SU-DHL-6 (cell line): ENCODE results near the gene TRIM29.

Experiments used
- EZH2phosphoT487 ChIP-seq: fragments of 200-600 bp; sonication (generic), shearing (Covaris generic); conservative IDR thresholded peaks from 2 replicates; pipeline ENCODE4 v1.6.1; 2018; ENCODE audit warnings: mild to moderate bottlenecking, antibody characterized with exemption, low read length, moderate library complexity, mixed read lengths
- TF ChIP-seq, protein P1 (sequence below): fragments of 200-600 bp; sonication (generic); IDR thresholded peaks from one replicate; pipeline ENCODE4 v1.5.1; 2017; ENCODE audit warnings: antibody characterized with exemption, mild to moderate bottlenecking, low read length, moderate library complexity; ENCODE audit not compliant: insufficient read depth, poor library complexity, severe bottlenecking

DNA sequence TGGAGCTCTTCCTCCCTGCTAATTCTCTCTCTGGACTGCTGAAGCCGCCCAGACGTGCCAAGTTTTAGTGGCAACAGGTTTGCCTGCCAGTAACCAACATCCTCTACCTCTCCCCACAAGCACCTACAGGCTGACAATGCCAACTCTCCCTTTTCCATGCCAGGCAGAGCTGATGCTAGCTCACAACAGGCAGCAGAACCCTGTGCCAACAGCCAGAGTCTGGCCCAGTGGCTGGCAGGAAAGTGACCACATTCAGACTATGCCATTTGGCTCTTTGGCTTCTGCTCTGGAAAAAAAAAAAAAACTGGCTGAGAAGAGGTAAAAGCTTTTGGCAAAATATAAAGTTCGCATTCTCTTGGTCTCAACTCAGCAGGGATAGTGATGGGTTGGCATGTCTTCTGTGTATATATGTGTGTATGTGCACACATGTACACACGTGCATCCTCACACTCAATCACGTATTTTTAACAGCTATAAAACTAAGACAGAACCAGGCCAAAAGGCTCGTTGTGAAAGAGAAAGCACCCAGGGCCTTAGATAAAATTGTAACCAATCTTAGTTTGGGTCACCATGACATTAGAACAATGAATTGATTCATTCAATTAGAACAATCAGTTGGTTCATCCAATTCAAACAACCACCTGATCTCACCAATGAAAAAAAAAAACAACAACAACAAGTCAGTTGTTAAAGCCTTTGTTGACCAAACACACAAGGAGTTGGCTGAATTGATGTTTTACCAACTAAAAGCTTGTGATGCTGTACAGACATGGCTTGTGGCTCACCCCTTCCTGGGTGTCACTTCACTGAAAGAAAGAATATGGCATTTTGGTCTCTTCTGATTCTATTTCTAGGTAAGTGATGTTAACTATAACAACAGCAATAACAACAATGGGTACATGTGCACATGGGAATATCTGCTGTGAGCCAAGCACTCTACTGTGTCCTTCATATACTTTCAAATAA, 48.6 kb downstream of the TRIM29 start:
- TF ChIP-seq, protein P1, sequence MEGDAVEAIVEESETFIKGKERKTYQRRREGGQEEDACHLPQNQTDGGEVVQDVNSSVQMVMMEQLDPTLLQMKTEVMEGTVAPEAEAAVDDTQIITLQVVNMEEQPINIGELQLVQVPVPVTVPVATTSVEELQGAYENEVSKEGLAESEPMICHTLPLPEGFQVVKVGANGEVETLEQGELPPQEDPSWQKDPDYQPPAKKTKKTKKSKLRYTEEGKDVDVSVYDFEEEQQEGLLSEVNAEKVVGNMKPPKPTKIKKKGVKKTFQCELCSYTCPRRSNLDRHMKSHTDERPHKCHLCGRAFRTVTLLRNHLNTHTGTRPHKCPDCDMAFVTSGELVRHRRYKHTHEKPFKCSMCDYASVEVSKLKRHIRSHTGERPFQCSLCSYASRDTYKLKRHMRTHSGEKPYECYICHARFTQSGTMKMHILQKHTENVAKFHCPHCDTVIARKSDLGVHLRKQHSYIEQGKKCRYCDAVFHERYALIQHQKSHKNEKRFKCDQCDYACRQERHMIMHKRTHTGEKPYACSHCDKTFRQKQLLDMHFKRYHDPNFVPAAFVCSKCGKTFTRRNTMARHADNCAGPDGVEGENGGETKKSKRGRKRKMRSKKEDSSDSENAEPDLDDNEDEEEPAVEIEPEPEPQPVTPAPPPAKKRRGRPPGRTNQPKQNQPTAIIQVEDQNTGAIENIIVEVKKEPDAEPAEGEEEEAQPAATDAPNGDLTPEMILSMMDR = no peak
- TF ChIP-seq EZH2phosphoT487 = no peak
